HG02571 (cell line): Measurements from ENCODE around the gene ZNF532.

Experiments used
- ATAC-seq: cut with Tn5 transposase; IDR thresholded peaks from one replicate; pipeline ENCODE4 v1.9.1; 2021; ENCODE audit warnings: mild to moderate bottlenecking, moderate library complexity; ENCODE audit not compliant: unreplicated experiment

ZNF532 gene

DNA sequence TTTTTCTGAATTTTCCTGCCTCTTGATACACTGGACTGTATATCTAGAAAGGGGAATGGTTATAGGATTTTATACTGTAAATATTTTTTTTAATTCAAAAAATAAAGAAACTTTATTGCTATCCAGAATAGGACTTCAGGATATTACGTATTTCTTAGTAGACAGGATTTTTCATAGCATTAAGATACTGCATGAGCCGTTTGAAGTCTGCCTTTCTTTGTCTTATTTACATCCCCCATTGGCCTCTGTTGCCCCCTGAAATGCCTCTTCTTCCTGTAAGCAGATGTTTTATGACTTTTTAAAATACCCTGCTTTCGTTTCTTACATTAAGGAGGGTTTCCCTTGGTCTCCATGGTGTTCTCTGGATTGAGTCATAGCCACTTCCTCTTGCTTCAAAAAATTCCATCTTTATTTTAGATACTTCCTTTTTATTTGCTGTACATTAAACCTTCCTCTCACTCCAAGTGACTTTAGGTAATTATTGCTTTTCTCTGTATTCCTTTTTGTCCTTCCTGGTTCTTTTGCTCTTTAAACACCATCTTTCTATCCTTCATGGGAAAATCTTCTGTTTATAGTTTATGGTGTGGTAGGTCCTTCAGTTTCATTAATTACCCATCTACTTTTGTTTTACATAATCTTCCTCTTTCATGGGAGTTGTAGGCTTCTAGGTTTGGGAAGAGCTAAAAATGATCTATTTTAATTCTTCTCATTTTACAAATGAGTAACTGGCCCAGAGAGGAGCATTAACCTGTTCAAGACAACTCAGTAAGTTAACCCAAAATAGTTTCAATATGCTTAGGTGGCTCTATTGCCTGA lies 72.6 kb downstream of the ZNF532 start:
- no peak for ATAC-seq

GRCh38 chr18:58937887-58938267 lies 73.2 kb downstream of the ZNF532 start:
- ATAC-seq: no peak

GRCh38 chr18:58941426-58942099 lies 76.9 kb downstream of the ZNF532 start:
- ATAC-seq: no peak

- ATAC-seq: no peak
Measured at GRCh38 chr18:58943896-58944295, 79.2 kb downstream of the ZNF532 start.

GRCh38 chr18:58947136-58947732 lies 82.6 kb downstream of the ZNF532 start:
- peak; percentile 56 for ATAC-seq

DNA sequence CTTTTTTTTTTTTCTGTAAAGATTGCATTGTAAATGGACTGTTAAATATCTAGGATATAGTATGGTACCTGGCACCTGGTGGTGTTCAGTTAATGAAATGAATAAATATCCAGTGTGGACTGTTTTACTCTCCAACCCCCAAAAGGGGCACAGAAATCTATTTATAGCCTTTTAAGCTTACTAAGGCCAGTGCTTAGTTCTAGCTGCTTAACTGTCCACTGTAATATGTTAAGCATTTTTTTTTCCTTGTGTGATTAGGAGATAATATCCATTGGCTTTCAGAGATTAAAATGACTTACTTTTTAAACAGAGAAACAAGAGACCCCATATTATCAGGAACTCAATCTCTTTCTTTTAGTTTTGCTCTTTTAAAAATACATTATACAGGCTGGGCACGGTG lies 84.4 kb downstream of the ZNF532 start:
- ATAC-seq: no peak

DNA sequence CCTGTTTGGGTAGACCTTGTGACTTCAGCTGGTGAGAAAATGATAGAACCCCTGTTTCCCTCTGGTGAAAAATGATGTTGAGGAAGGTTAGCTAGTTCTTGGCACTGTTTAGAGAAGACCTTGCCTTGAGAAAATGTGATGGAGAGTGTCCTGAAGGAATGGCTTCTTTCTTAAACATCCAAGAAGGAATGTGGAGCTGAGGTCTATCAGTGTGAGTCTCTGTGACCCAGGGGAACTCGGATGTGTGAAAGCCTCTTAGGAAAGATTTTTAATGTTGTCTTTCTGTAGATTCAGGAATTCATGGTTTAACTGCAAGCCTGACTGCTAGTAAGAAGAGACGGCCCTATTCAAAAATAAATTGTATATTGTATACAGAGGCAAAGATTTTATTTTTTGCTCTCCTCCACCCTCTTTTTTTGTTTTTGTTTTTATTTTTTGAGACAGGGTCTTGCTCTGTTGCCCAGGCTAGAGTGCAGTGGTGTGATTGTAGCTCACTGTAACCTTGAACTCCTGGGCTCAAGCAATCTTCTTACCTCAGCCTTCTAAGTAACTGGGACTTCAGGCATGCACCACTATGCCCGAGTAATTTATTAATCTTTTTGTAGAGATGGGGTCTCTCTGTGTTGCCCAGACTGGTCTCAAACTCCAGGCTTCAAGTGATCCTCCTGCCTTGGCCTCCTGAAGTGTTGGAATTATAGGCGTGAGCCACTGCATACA lies 87.5 kb downstream of the ZNF532 start:
- no peak for ATAC-seq

GRCh38 chr18:58952858-58953257 lies 88.2 kb downstream of the ZNF532 start:
- no peak for ATAC-seq

DNA sequence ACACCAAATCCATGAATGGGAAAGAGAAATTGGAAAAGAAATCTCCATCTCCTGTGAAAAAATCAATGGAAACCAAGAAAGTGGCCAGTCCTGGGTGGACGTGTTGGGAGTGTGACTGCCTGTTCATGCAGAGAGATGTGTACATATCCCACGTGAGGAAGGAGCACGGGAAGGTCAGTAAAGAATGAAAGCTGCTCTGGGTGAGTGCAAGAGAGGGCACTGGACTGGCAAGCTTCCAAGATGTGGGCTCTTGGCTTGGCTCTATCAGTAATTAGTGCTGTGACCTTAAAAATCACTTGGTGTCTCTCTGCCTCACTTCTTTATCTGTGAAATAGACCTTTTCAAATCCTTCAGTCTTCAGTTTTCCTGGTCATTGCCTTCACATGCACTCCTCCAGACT lies 89.0 kb downstream of the ZNF532 start:
- ATAC-seq: no peak

DNA sequence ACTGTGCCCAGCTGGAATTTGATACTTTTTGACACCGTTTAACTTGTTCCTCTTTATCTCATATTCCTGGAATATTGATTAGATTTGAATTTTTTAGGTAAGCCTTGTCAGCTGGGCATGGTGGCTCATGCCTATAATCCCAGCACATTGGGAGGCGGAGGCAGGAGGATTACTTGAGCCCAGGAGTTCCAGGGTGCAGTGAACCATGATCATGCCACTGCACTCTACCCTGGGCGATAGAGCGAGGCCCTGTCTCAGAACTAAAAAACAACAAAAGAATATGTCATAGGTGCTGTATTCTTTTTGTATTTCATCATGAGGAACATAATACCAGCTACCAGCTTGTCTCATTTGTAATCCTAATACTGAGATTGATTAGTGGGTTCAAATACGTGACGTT lies 90.3 kb downstream of the ZNF532 start:
- no peak for ATAC-seq

DNA sequence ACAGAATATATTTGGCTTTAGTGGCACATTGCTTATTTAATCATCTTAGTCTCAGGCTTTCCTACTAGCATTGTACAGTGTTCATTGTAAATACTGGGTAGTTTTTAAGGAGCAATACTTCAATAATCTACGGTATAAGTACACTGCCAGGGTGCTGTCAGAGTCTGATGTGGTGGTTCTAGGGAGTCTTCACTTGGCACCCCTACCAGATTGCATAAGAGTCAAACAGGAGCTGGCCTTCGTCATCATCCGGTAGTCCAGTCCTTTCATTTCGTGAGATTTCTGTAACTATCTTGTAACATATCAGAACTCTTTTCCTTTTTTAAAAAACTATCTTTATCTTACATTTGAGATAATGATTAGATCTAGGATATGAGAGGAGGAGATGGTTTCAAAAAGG lies 91.1 kb downstream of the ZNF532 start:
- no peak for ATAC-seq

DNA sequence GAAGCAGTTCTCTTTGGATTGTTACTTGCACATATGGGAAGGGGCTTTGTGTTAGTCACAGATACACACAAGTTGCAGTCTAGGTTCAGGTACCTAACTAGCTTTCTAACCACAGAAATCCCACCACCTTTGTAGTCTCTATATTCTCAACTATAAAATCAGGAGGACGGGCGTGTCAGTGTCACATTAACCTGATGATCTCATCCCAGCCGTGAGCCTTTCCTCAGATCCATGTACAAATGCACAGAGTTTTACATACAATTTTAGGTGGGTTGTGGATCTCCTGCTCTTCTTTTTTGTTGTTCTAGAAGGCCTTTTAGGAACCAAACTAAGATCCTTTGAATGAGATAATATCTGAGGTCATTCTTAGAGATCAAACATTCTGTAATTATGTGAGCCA lies 94.0 kb downstream of the ZNF532 start:
- no peak for ATAC-seq

DNA sequence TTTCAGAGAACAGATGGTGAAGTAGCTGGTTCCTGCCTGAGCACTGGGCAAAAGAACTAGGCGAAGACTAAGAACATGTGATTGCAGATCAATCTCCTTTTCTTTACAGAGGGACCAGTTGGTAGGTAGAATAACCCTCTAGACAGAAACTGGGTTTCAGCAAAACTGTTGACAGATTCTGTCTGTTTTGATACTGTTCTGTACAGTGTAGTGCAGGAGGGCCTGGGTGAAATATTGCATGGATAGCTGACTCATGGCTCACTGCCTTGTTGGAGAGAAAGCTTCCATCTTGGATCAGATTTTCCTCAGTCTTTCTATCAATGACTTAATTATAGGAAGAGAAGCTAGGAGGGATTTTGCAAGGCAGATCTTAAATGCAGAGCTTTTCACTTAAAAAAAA lies 95.8 kb downstream of the ZNF532 start:
- no peak for ATAC-seq

DNA sequence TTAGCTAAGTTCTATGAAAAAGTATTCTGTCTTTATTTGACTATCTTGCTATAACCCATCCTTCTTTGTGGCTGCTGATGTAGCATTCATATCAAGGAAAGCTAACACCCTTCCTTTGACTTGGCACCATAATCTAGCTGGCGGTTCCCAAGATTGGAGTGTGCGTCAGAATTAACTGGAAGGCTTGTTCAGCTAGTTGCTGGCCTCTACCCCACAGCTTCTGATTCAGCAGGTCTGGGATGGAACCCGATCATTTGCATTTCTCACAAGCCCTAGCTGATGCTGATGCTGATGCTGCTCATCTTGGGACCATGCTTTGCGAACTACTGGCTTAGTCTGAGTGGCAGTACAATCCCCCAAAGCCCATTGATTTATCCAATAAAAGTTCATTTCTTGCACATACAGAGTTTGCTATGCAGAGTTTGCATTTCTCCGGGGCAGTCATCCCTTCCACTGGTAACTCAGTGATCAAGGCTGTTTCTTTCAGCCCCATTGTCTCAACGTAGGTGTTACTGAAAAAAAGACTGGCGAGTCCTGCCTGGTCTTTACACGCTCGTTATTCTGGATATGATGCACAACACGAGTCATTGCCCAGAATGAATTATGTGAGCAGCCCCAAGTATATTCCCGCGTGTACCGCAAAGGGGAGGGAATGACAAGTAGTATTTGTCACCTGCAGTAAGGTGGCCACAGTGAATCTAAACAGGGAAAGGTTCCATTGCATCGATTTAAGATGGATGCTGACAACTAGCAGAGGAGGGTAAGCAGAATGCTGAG lies 96.5 kb downstream of the ZNF532 start:
- no peak for ATAC-seq

DNA sequence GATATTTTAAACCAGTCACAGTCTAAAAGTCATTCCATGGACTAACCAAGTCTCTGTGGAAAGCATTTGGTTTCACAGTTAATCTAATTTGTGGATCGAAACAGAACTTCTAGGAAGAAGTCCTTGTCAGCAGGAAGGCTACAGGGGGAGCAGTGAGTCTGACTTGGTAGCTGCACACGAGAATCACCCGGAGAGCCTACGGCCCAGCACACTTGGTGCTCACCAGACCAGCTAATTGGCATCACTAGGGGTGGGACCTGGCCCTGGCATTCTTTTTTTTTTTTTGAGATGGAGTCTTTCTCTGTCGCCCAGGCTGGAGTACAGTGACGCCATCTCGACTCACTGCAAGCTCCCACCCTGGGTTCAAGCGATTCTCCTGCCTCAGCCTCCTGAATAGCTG lies 97.7 kb downstream of the ZNF532 start:
- ATAC-seq: no peak

DNA sequence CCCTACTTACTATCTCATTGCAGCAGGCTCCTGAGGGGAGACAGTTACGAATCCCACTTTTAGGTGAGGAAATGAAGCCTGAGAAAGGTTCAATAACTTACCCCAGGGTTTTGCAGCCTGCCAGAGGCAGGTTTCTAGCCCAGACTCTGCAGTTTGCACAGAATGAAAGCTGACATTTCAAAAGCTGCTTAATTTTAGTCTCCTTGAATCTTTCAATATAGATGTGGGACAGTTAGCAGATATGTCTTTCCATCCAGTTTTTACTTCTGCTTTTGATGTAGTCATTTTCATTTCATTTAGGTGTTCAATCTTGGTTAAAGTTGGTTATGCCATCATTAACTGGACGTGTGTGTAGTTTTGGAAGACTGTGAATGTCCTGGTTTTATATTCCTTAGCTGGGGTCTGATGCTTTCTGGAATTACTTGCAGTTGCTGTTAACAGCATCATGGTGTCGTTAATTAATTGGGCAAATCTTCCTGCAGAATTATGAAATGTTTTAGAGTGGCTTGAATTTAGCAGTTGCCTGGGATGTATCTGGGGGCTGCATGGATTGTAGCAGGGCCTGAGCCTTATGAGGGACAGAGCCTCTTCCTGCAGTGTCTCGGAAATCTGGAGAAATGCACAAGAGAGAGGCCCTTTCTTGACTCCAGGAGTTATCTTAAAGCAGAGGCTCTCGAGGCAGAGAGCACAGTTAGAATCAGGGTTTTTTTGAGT lies 100.8 kb downstream of the ZNF532 start:
- no peak for ATAC-seq

DNA sequence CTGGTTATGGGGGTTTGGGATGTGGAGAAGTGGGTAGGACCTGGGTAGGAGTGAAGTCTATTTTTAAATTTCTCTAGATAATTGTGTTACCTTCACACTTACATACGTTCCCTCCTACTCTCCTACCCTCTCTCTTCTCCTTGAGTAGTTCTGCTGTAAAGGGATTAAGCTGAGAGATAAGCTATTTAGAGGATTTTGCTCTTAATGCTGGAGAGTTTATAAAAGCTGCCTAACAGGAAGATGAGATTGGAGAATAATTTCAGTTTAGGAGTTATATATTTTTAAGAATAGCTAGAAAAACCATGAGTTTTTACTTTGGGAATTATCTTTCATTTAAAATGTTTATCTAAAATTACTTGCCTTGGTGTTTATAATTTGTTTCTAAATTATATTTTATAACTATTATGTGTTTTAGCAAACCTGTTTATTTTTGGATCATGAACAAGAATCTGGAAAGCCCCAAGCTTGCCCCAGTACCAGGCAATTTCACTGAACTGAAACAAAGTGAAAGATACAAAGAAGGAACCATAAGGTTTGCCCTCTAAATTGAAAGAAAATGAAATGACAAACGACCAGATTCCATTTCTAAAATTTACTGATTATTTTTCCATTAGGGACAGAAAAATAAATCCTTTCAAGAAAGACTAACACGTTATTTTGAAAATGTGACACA lies 101.5 kb downstream of the ZNF532 start:
- no peak for ATAC-seq

DNA sequence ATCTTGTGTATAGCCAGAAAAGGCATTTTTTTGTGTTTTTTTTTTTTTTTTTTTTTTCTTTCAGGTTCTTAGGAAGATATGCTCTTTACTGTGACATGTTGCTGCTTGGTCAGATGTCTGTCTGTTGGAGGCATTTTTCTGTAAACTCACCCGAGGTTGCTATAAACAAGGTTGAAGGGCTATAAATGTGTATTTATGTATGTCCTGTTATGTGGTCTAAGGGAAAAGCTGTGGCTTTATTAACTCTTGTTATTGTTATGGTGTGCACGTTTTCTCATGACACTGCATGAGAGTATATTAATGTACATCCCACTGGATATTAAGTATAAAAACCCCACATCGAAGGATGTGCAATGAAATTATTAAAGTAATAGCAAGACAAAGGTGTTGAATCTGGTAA lies 102.0 kb downstream of the ZNF532 start:
- ATAC-seq: no peak

DNA sequence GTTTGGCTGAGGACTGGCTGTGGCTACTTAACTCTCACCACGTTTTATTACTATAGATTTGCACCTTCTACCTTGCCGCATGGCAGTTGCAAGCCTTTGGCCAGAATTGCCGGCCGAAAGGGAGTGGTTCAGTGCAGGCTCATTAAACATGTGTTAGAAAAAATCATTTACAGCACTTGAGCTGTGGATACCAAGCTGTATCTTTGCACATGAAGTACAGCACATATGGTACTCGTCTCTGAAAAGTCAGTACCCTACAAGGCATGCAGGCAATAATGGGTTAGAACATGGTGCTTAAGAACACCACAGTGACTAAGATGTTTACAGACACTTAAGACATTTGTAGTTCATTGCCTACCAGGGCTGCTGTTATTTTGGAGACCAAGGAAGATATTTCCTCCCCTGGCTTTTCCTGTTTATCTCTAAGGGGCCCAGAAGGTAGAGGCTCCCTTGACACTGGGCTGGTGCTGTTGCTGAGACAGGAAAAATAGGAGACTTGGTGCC lies 103.1 kb downstream of the ZNF532 start:
- ATAC-seq: no peak
